GM06990 (cell line): Measurements from ENCODE around the gene MED10.

ENCODE experiments used
- DNase-seq: peaks from one replicate; pipeline ENCODE4 v3.0.0-alpha.2; 2011; ENCODE audit not compliant: insufficient read length; ENCODE audit errors: extremely low read depth
- H3K27me3 ChIP-seq: replicated peaks from 2 replicates; pipeline ENCODE4 v1.6.0; 2011; ENCODE audit warnings: low read length; ENCODE audit not compliant: control insufficient read depth, insufficient read depth
- H3K36me3 ChIP-seq: 2 replicates; pipeline ENCODE4 v1.5.1; 2011; ENCODE audit warnings: low read length; ENCODE audit not compliant: control insufficient read depth, insufficient read depth
- H3K4me3 ChIP-seq: replicated peaks from 2 replicates; pipeline ENCODE4 v1.5.1; 2011; ENCODE audit warnings: low read depth, mild to moderate bottlenecking, control low read depth, low read length
- TF ChIP-seq, protein P1 (sequence below): IDR thresholded peaks from 2 replicates; pipeline ENCODE4 v1.5.1; 2011; ENCODE audit warnings: low read length, control low read depth, mild to moderate bottlenecking, inconsistent platforms; ENCODE audit not compliant: insufficient read depth, poor library complexity, severe bottlenecking

MED10 gene, protein sequence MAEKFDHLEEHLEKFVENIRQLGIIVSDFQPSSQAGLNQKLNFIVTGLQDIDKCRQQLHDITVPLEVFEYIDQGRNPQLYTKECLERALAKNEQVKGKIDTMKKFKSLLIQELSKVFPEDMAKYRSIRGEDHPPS

DNA sequence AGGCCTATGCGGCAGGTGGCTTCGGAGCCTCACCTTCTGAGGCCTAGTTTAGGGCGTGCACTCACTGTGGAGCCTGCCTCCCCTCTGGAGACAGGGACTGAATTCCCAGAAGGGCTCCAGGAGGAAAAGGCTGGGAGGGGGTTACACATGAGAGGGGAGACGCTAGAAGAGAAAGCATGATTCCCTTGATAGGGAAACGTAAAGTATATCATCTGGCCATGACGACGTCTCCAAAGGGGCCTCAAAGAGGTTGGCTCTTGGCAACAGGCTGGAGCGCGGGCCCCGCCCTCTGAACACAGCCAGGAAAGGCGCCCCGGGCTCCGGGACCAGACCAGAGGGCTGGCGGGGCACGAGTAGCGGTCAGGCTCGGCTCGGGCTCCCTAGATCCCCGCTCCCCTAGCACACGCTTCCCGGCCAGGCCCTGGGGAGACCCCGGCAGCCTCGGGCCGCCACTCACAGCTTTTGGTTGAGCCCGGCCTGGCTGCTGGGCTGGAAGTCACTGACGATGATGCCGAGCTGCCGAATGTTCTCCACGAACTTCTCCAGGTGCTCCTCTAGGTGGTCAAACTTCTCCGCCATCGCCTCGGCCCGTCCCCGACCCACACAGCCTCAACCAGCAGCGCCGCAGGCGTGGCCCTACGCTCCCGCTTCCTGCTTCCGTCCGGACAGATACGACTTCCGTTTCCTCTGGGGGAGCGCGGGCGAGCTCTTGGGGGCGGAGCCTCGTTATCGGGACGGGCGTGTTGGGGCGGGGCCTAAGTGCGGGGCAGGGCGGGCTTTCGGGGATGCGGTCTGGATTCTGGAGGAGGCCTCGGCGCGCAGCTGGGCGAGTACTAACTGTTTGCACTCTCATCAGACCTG, at the start of gene MED10:
Gene MED10, minus strand, starts transcription at position 643 of the 861 bp plus-strand sequence. Its CDS starts 64 bp downstream, at position 579.
- TF ChIP-seq, protein P1, sequence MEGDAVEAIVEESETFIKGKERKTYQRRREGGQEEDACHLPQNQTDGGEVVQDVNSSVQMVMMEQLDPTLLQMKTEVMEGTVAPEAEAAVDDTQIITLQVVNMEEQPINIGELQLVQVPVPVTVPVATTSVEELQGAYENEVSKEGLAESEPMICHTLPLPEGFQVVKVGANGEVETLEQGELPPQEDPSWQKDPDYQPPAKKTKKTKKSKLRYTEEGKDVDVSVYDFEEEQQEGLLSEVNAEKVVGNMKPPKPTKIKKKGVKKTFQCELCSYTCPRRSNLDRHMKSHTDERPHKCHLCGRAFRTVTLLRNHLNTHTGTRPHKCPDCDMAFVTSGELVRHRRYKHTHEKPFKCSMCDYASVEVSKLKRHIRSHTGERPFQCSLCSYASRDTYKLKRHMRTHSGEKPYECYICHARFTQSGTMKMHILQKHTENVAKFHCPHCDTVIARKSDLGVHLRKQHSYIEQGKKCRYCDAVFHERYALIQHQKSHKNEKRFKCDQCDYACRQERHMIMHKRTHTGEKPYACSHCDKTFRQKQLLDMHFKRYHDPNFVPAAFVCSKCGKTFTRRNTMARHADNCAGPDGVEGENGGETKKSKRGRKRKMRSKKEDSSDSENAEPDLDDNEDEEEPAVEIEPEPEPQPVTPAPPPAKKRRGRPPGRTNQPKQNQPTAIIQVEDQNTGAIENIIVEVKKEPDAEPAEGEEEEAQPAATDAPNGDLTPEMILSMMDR, result no peak
- Histone ChIP-seq H3K36me3 (peaks cover 8% of the 10 kb centered on the region), H3K4me3 (peak within 1 kb of the TSS; percentile 95), H3K27me3 (no peaks in the 10 kb centered on the region)
- DNase-seq, result peak; percentile 94

DNA sequence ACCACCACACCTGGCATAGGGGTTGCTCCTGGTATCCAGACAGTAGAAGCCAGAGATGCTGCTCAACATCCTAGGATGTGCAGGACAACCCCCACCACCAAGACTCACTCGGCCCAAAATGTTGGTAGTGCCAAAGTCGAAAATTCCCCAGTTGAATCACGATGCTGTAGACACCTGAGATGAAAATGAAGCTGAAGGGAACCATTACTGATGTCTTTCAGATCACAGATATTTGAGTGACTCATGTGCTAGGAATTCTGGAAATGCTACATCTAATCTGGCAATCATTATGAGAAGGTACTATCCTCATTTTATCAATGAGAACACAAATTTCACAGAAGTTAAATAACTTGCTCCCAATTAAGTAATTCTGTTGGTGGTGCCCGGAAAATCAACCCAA, 49.3 kb upstream of the MED10 start:
- DNase-seq, result no peak

DNA sequence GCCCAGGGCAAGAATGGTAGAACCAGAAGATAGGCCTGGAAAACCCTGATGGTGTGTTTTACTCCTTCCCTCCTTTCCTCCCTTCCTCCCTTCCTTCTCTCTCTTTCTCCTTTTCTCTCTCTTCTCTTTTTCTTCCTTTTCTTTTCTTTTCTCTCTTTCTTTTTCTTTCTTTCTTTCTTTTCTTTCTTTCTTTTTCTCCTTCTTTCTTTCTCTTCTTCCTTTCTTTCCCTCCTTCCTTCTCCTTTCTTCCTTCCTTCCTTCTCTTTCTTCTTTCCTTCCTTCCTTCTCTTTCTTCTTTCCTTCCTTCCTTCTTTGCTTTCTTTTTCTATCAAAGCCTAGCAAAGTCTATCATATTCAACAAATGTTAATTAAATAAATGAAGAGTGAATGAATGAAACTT, 46.4 kb upstream of the MED10 start:
- H3K4me3 ChIP-seq, result no peak overlapping the region
- TF ChIP-seq, protein P1, result no peak
- no peaks in the 10 kb centered on the region for H3K36me3 ChIP-seq
- DNase-seq, result no peak
- H3K27me3 ChIP-seq, result no peaks in the 10 kb centered on the region; the same call in 1 of the 2 replicates

More for the DNA sequence above, 49.3 kb upstream of the MED10 start:
- Histone ChIP-seq H3K36me3 (no peaks in the 10 kb centered on the region), H3K27me3 (peaks cover 2% of the 10 kb centered on the region), H3K4me3 (no peak overlapping the region)
- TF ChIP-seq, protein P1, result no peak

DNA sequence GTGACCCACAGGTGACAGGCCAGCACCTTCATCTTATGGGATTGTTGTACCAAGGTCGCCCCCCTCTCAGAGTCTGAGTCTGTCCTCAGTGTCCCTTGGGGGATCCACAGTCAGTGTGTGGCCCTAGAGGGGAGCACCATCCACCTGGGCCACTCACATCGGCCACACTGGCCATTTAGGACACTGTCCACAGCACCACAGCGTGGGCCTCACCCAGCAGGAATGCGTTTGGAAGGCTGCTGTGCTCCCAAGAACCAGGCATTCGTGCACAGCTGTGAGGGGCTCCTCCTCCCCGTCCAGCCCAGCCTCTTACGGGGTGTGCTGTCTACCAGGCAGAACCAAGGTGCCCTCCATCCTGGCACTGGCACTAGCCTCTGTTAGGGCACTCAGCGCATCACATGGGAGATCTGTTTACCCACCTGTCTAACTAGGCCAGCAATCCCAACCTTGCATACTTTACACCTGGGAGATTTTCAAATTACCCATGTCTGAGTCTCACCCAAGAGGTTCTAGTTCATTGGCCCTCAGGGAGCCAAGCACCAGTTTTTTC, 45.8 kb upstream of the MED10 start:
- no peak for DNase-seq
- Histone ChIP-seq H3K4me3 (no peak overlapping the region), H3K27me3 (no peaks in the 10 kb centered on the region; the same call in 1 of the 2 replicates)

DNA sequence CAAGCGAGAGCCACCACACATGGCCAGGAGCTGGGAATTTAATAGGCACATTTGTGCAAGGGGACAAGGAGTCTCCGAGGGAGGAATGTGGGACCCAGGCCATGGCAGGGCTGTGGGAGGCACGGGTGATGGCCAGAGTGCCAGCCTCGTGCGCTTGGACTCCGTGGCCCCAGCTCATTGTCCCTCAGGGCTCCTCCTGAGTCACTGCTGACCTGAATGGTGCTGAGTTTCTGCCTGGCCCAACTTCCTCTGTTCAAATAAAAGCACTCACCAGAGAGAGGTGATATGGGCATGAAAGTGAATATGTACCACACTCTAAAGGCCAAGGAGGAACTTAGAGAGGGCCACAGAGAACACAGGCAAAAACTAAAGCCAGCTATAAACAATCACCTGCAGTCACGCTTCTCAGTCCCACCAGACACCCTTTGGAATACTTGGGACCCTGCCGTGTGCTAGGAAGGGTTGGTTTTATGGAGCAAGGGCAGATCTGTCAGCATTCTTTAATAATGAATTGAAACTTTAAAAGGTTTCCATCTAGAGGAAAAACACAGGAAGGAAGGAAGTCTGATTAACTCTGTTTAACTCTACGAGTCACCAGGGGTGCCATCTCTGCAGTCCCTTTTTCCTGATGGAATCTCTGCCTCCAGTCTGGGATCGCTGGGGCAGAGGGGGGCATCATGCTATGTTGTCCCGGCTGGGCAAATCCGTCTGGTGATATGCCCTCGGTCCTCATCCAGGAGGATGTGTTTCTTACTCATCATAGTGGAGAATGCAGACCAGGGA, 45.2 kb upstream of the MED10 start:
- Histone ChIP-seq H3K27me3 (no peaks in the 10 kb centered on the region; the same call in 1 of the 2 replicates), H3K36me3 (no peaks in the 10 kb centered on the region), H3K4me3 (no peak overlapping the region)
- DNase-seq, result no peak
- TF ChIP-seq, protein P1, result no peak

More for the DNA sequence above, 45.8 kb upstream of the MED10 start:
- TF ChIP-seq, protein P1, result no peak
- H3K36me3 ChIP-seq, result no peaks in the 10 kb centered on the region
